GM21528 (cell line): ENCODE measurements around the gene DPP6.
"Not testable (repeated sequence)": the region's sequence is repeated elsewhere in the genome, so short reads cannot be mapped to it uniquely, and the experiment has no call there.

Experiments used
- ATAC-seq: cut with Tn5 transposase; IDR thresholded peaks from one replicate; pipeline ENCODE4 v1.9.1; 2021; ENCODE audit warnings: mild to moderate bottlenecking, moderate library complexity; ENCODE audit not compliant: unreplicated experiment, low FRiP score

Gene DPP6

GRCh38 chr7:154071833-154072232, 19.6 kb downstream of the DPP6 start:
- not testable (repeated sequence) for ATAC-seq

- ATAC-seq = not testable (repeated sequence)
Observed at GRCh38 chr7:154072395-154073181, 20.4 kb downstream of the DPP6 start.

GRCh38 chr7:154078523-154078922, 26.3 kb downstream of the DPP6 start:
- not testable (repeated sequence) for ATAC-seq

GRCh38 chr7:154080249-154080648, 28.1 kb downstream of the DPP6 start:
- not testable (repeated sequence) for ATAC-seq

- ATAC-seq = not testable (repeated sequence)
Observed at GRCh38 chr7:154087037-154087725, 35.0 kb downstream of the DPP6 start.

GRCh38 chr7:154092093-154092492, 39.9 kb downstream of the DPP6 start:
- not testable (repeated sequence) for ATAC-seq

- ATAC-seq = not testable (repeated sequence)
Observed at GRCh38 chr7:154095201-154095600, 43.0 kb downstream of the DPP6 start.

- ATAC-seq = not testable (repeated sequence)
Observed at GRCh38 chr7:154105063-154105462, 52.9 kb downstream of the DPP6 start.

- not testable (repeated sequence) for ATAC-seq
Observed at GRCh38 chr7:154109615-154110014, 57.4 kb downstream of the DPP6 start.

GRCh38 chr7:154113732-154114351, 61.6 kb downstream of the DPP6 start:
- not testable (repeated sequence) for ATAC-seq

GRCh38 chr7:154117411-154118390, 65.5 kb downstream of the DPP6 start:
- ATAC-seq = not testable (repeated sequence)

GRCh38 chr7:154120825-154121224, 68.6 kb downstream of the DPP6 start:
- not testable (repeated sequence) for ATAC-seq

- ATAC-seq = not testable (repeated sequence)
Observed at GRCh38 chr7:154122720-154123119, 70.5 kb downstream of the DPP6 start.

GRCh38 chr7:154123397-154123796, 71.2 kb downstream of the DPP6 start:
- ATAC-seq = not testable (repeated sequence)

GRCh38 chr7:154129142-154129541, 76.9 kb downstream of the DPP6 start:
- not testable (repeated sequence) for ATAC-seq

- not testable (repeated sequence) for ATAC-seq
Observed at GRCh38 chr7:154132617-154133016, 80.4 kb downstream of the DPP6 start.

GRCh38 chr7:154133703-154134277, 81.6 kb downstream of the DPP6 start:
- ATAC-seq = not testable (repeated sequence)

- not testable (repeated sequence) for ATAC-seq
Observed at GRCh38 chr7:154134698-154135097, 82.5 kb downstream of the DPP6 start.

- ATAC-seq = not testable (repeated sequence)
Observed at GRCh38 chr7:154135646-154136045, 83.4 kb downstream of the DPP6 start.
